NCI-H1436 (cell line): Measurements from ENCODE around the gene SH3PXD2A.

Source experiments
- DNase-seq: peaks from one replicate; lab custom pipeline; 2025; lab: John Stamatoyannopoulos, UW

SH3PXD2A gene

DNA sequence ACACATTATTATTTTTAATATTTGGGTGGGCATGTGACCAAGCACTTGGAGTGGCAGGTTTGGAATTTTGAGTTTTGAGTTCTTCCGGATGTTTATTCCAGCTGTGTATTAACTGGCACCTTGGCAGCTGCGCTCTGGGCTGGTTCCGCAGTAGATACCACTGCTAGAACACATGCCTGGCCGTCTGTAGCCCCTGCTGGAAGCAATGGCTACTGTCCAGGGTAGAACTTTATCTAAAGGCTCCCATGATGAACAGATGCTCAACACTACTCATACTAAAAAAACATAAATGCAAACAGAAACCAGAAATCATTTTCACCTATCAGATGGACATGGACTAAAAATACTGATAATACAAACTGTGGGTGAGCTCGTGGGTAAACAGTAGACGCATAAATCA, 19.4 kb upstream of the SH3PXD2A start:
- no peak for DNase-seq

DNA sequence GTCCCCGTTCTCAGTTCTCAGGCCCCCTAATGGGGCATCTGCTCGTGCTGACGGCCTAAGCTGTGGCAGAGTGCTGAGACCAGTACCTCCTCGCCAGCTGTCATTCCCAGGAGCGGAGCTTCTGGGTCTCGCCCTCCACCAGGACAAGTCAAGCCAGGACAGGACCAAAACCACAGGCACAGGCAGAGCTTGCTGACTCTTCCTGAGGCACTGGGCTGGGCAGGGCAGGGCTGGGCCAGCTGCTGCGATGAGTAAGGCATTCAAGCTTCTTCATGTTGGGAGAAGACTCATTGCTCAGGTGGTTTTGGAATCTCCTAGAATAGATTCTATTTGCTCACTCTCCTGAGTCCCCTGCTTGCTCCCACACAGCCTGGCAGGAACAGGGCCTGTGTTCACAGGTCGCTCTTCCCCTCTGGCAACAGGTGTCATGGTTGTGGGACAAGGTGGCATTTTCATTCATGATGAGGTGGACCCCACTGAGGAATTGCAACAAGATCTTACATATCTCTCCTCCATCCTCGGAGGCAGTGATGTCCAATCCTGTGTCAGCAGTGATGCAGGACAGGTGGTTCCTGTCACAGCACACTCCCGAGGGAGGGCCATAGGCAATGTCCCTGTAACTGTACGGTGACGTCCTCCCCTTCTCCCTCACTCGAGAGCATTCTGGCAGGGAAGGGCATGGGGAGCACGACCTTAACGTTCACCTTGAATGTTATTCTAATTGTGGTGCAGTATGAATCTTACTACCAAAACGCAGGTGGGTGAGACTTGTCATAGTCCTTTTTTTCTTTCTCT, 17.0 kb upstream of the SH3PXD2A start:
- no peak for DNase-seq

GRCh38 chr10:103871006-103871405, 15.6 kb upstream of the SH3PXD2A start:
- DNase-seq, result no peak

- DNase-seq, result no peak
Observed at GRCh38 chr10:103870516-103870915, 15.1 kb upstream of the SH3PXD2A start.

DNA sequence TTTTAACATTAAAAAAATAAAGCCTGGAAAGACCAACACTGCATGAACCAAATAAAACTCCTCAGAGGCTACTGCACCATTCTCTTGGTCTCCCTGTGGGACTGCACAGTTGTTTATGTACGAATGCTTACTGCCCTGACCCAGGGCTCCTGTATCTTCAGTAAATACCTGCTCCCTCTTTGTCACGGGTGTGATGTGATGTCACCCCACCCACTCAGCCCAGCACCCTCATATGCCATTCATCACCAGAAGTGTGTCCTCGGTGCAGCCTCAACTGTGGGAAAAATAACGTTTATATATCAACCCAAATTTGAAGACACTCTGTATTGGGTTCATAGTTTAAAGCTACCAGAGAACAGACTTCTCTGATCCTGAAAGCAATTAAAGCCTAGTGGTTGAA, 14.0 kb upstream of the SH3PXD2A start:
- DNase-seq, result no peak

DNA sequence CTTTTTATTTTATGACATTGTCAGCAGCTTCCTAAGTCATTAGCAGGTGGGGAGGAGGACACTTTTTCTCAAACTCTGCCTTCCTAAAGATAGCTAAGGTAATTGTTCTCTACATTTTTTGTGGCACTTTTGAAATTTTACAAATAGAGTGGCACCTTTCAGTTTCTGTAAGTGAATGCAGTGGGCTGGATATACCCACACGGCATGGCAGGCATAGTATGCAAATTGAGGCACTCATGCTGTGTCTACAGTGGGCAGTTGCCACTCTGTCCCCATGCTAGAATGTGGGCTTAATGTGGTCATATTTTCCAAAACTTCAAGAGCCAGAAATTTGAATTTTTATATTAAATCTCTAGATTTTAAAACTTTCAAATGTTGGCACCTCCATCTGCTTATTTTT, 12.8 kb upstream of the SH3PXD2A start:
- DNase-seq, result no peak

DNA sequence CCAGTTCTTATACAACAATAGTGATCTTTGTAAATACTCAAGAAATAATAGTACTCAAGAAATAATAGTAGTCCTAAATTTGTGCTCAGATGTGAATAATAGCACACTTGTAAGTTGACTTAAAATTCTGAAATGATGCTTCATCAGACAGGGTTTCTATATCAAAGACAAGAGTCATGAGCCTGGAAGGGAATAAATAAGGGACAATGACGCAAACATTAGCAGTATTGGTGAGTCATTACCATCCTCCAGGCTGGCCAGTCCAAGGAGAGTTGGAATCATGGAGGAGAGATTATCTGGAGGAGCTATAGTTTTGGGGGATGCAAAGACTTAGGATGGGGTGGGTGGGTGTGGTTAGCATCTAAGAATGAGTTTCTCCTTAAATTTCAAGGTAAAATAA, 6.1 kb upstream of the SH3PXD2A start:
- no peak for DNase-seq

DNA sequence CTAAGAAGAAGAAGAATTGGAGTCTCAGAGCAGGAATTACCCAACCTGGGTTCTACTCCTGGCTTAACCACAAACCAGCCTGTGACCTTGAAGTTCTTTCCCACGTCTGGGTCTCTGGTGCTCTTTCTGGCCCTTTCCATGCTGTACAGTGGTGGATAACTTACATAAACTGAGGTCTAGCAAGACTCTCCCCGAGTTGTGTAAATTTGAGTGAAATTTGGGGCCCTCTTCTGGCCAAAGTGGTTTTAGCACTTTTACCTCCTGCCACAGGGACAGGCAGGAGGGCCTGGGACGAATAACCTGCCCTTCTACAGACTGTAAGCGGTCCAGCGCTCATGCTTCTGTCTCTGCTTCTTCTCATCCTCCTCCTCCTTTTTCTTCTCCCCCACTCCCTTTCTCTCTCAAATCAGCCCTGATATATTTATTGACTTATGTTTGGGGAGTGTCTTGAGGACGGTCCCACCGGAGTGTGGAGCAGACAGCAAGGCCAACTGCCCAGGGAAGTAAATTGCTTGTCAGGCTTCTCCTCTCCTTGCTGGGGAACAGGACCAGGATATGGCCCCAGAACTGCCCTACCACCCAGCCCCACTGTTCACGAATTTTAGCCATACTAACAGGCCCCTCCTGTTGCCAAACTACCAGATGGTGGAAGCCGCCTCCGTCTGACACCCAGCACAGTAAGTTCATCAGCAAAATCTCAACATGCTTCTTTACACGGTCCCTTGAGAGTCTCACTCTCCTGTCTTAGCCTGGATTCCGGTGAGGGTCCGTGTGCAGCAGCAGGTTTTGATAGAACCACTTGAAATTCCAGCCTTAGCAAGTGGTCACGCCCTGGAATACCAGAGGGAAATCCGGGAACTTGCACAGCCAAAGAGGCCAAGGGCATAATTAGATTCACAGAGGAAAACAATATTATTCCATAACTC, 4.0 kb upstream of the SH3PXD2A start:
- DNase-seq, result peak; percentile 8

- DNase-seq, result no peak
Observed at GRCh38 chr10:103858360-103858759, 3.0 kb upstream of the SH3PXD2A start.

GRCh38 chr10:103856797-103857170, 1.4 kb upstream of the SH3PXD2A start:
- DNase-seq, result no peak

GRCh38 chr10:103855852-103856796, 748 bp upstream of the SH3PXD2A start:
- no peak for DNase-seq

DNA sequence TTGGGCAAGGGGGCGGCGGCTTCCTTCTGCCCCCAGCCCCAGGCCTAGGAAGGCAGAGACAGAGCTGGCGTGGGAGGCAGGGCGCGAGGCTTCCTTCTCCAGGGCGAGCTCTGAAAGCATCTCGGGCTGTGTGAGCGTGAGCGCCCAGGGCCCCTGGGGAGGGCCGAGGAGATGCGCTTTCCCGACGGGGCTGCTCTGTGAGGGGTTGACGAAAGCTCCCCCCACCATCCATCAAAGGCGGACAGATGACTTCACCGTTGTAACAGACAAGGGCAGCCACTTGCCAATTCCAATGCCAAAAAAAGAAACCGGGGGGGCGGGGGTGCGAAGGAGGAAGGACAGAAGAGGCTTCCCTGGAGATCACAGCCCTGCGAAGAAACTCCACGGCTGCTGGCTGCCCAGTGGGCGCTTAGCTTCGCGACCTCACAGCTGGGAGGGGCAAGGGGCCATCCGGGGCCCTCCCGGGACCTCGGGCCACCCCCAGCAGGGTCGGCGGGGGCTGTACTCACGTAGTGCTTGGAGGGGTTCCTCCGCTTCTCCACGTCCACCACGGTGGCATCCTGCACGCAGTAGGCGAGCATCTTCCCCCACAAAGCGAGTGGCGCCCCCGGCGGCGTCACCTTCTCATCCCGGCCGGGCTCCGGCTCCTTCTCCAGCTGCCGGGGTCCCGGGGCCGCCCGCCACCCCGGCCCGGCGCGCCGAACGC, 537 bp downstream of the SH3PXD2A start:
- no peak for DNase-seq

DNA sequence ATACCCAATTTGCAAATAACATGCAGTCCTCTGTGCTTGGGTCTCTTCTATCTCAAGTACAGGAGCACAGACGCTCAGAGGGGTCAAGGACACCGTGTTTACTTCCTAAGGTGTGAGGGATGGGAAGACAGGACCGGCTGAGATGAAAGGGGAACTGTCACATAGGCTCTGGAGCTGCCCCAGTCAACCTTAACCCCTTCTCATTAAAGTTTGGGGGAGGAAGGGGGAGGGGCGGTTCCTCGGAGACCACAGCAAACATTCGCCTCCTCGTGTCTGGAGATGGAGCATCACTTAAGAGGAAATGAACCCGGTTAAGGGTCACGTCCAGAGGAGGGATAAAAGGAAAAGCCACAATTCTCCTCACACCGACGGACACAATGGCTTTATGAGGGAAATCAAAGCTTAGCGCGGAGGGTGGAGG, 1.1 kb downstream of the SH3PXD2A start:
- no peak for DNase-seq

GRCh38 chr10:103853428-103854264, 1.7 kb downstream of the SH3PXD2A start:
- no peak for DNase-seq

- no peak for DNase-seq
Observed at GRCh38 chr10:103852856-103853255, 2.5 kb downstream of the SH3PXD2A start.

DNA sequence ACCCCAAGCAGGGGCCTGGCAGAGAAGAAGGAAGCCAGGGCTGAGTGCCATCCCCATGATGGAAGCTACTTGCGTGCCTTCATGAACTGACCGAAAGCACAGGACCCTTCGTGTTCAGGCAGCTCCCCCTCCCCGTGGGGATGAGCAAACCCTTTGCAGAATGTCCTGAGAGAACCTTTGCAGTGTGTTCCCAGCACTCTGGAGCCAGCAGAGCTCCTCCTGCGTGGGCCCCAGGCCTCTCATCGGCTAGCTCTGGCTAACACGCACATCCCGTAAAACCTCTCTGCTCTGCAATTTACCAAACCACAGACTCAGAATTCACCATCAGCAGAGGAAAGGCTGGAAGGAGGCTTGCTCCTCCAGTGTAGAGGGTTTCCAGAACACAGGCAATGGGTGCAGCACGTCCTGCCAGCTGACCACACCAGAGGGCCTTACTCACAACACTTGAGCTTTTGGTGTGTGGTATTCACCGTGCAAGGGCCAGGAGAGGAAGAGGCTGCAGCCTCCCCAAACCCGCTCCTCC, 3.1 kb downstream of the SH3PXD2A start:
- no peak for DNase-seq

DNA sequence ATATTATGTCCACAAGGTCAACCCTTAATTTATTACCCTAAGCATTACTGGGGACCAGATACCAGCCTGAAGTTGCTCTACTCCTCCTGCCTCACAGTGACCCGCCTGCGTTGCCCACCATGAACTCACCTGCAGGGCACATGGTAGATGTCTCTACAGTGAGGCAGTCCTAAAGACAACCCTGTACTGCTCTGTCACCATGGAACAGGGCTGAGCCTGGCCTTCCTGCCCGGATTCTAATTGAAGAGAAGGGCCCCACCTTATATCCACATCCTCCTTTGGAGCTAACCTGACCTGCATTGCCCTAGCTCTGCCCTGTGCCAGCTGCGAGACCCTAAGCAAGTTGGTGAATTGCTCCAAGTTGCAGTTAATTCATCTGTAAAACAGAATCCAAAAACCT, 4.1 kb downstream of the SH3PXD2A start:
- no peak for DNase-seq

GRCh38 chr10:103850572-103850895, 4.8 kb downstream of the SH3PXD2A start:
- no peak for DNase-seq

- no peak for DNase-seq
Observed at GRCh38 chr10:103849880-103850571, 5.3 kb downstream of the SH3PXD2A start.
